ENCODE measurements around the gene CCDC71. TPM values are rescaled to one million over a fixed set of nuclear protein-coding genes. Genes with fewer than 3 reads are reported as not detected.

CCDC71 gene
- total RNA-seq, 2 experiments from 2014 or later = 19.9 to 20.9 TPM

GRCh38 chr3:49175530-49175929 lies 9.4 kb upstream of the CCDC71 start:
- CTCF ChIA-PET = no interaction called here
- POLR2A ChIA-PET = no interaction called here

GRCh38 chr3:49174397-49174985 lies 8.4 kb upstream of the CCDC71 start:
- H3K27ac Mint-ChIP-seq = no peak overlapping the region
- no peaks in the 10 kb centered on the region for H3K36me3 Mint-ChIP-seq (ENCODE audit: low read depth)
- no peak for DNase-seq
- POLR2A ChIA-PET = interaction anchor here (1.1 kb wide), 1 partner anchor 9 kb away, joined by 3 read pairs; no protein-coding TSS in a partner anchor
- H3K27me3 Mint-ChIP-seq = peaks cover 12% of the 10 kb centered on the region
- H3K4me3 Mint-ChIP-seq = no peak overlapping the region
- CTCF ChIA-PET = no interaction called here
- H3K4me1 Mint-ChIP-seq = peaks cover 11% of the 10 kb centered on the region
- H3K9me3 Mint-ChIP-seq = no peaks in the 10 kb centered on the region

More at GRCh38 chr3:49175530-49175929, 9.4 kb upstream of the CCDC71 start:
- H3K27me3 Mint-ChIP-seq = peaks cover 13% of the 10 kb centered on the region
- no peak overlapping the region for H3K4me3 Mint-ChIP-seq
- DNase-seq = no peak
- H3K27ac Mint-ChIP-seq = no peak overlapping the region
- no peaks in the 10 kb centered on the region for H3K36me3 Mint-ChIP-seq (ENCODE audit: low read depth)
- H3K4me1 Mint-ChIP-seq = peaks cover 9% of the 10 kb centered on the region
- no peaks in the 10 kb centered on the region for H3K9me3 Mint-ChIP-seq

DNA sequence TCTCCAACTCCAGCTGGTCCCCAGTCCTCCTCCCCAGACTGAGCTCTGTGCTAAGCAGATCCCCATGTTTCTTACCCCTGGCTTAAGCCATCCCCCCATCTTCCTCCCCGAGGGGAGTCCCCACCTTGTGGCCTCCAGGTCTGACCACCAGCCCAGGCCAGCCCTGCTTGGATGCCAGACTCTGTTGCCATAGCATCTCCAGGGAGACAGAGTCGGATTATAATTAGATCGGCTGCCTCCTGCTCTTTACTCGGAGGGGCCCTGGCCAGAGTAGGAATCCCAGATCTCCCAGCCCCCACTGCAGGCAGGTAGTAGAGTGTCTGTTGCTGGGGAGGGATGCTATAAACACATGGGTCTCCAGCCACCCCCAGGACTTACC lies 7.7 kb upstream of the CCDC71 start:
- no peaks in the 10 kb centered on the region for H3K9me3 Mint-ChIP-seq
- H3K36me3 Mint-ChIP-seq (ENCODE audit: low read depth) = no peaks in the 10 kb centered on the region

GRCh38 chr3:49173116-49173791 lies 7.1 kb upstream of the CCDC71 start:
- H3K27ac Mint-ChIP-seq = no peak overlapping the region
- H3K4me1 Mint-ChIP-seq = peaks cover 11% of the 10 kb centered on the region
- no peaks in the 10 kb centered on the region for H3K36me3 Mint-ChIP-seq (ENCODE audit: low read depth)
- H3K27me3 Mint-ChIP-seq = peaks cover 2% of the 10 kb centered on the region
- no peaks in the 10 kb centered on the region for H3K9me3 Mint-ChIP-seq
- CTCF ChIA-PET = interaction anchor here (1.1 kb wide), 1 partner anchor 276 kb away, joined by 6 read pairs; no protein-coding TSS in a partner anchor
- DNase-seq = no peak
- H3K4me3 Mint-ChIP-seq = no peak overlapping the region
- POLR2A ChIA-PET = no interaction called here

More for the DNA sequence above, 7.7 kb upstream of the CCDC71 start:
- DNase-seq = no peak
- CTCF ChIA-PET = interaction anchor here (1.1 kb wide), 1 partner anchor 276 kb away, joined by 6 read pairs; no protein-coding TSS in a partner anchor
- peaks cover 5% of the 10 kb centered on the region for H3K27me3 Mint-ChIP-seq
- no peak overlapping the region for H3K27ac Mint-ChIP-seq
- H3K4me1 Mint-ChIP-seq = peaks cover 11% of the 10 kb centered on the region
- POLR2A ChIA-PET = no interaction called here
- no peak overlapping the region for H3K4me3 Mint-ChIP-seq

- H3K4me3 Mint-ChIP-seq = no peak overlapping the region
- no peak overlapping the region for H3K27ac Mint-ChIP-seq
- ChIA-PET POLR2A (no interaction called here), CTCF (interaction anchor here (1.7 kb wide), 1 partner anchor 14 kb away, joined by 4 read pairs; no protein-coding TSS in a partner anchor)
- no peaks in the 10 kb centered on the region for H3K9me3 Mint-ChIP-seq
- H3K27me3 Mint-ChIP-seq = peaks cover 2% of the 10 kb centered on the region
- DNase-seq = no peak
- H3K4me1 Mint-ChIP-seq = peaks cover 11% of the 10 kb centered on the region
- no peaks in the 10 kb centered on the region for H3K36me3 Mint-ChIP-seq (ENCODE audit: low read depth)
Measured at GRCh38 chr3:49172551-49173041, 6.5 kb upstream of the CCDC71 start.

GRCh38 chr3:49171775-49172500 lies 5.8 kb upstream of the CCDC71 start:
- Mint-ChIP-seq H3K4me1 (peaks cover 11% of the 10 kb centered on the region), H3K27ac (no peak overlapping the region), H3K9me3 (no peaks in the 10 kb centered on the region), H3K4me3 (peak overlapping the region; percentile 18), H3K36me3 (ENCODE audit: low read depth) (no peaks in the 10 kb centered on the region), H3K27me3 (peaks cover 2% of the 10 kb centered on the region)
- ChIA-PET POLR2A (interaction anchor here (0.8 to 1.5 kb wide), 2 partner anchors 50 to 51 kb away, joined by 3 read pairs; partner anchors contain the start of gene USP19), CTCF (interaction anchor here (1.1 to 2.8 kb wide), 7 partner anchors 9 to 168 kb away, joined by 3 to 17 read pairs (median 5); partner anchors contain the start of genes USP19 and USP4)
- no peak for DNase-seq

- peaks cover 2% of the 10 kb centered on the region for H3K9me3 Mint-ChIP-seq
- peaks cover 16% of the 10 kb centered on the region for H3K4me1 Mint-ChIP-seq
- peak within 1 kb of the TSS; percentile 76 for H3K4me3 Mint-ChIP-seq
- H3K27ac Mint-ChIP-seq = no peak within 1 kb of the TSS
- ChIA-PET POLR2A (interaction anchor here (0.8 to 1.5 kb wide), 3 partner anchors 50 to 150 kb away, joined by 3 to 7 read pairs (median 3); partner anchors contain the start of genes NDUFAF3 and USP19), CTCF (interaction anchor here (0.6 to 2.8 kb wide), 21 partner anchors 10 to 299 kb away, joined by 3 to 17 read pairs (median 4); partner anchors contain the start of genes DAG1, QRICH1, USP19 and USP4)
- peak; percentile 85 for DNase-seq
- peaks cover 2% of the 10 kb centered on the region for H3K27me3 Mint-ChIP-seq
- peaks cover 3% of the 10 kb centered on the region for H3K36me3 Mint-ChIP-seq (ENCODE audit: low read depth)
Measured at GRCh38 chr3:49171119-49171774, 5.1 kb upstream of the CCDC71 start, which contains the start of gene KLHDC8B. KLHDC8B (plus strand) TSS chr3:49171598; CDS start chr3:49172770, 1,172 bp downstream.

DNA sequence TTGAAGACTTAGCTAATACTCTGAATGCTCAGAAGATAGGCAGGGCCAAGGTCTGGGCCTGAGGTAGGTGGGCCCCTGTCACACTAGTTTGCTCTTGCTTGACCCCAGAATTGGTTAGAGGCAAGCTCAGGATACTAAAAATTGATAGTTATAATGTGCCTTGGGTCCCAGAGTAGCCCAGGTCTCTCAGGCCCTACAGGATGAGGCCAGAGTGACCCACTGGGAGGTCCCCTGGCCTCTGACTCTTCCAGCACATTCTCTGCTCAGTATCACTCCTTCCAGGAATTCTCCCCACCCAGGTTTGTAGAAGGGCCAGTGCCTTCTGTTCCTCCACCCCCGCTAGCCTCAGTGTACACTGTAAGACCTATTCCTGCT lies 4.6 kb upstream of the CCDC71 start:
- DNase-seq = no peak
- ChIA-PET CTCF (interaction anchor here (0.6 to 2.8 kb wide), 19 partner anchors 10 to 299 kb away, joined by 3 to 17 read pairs (median 5); partner anchors contain the start of genes DAG1, QRICH1 and USP4), POLR2A (interaction anchor here (1.0 to 1.5 kb wide), 3 partner anchors 13 to 150 kb away, joined by 3 to 7 read pairs (median 4); partner anchors contain the start of genes NDUFAF3 and USP19)
- H3K4me1 Mint-ChIP-seq = peaks cover 18% of the 10 kb centered on the region
- peaks cover 2% of the 10 kb centered on the region for H3K9me3 Mint-ChIP-seq
- H3K4me3 Mint-ChIP-seq = peak overlapping the region; percentile 76
- H3K27me3 Mint-ChIP-seq = peaks cover 2% of the 10 kb centered on the region
- peaks cover 3% of the 10 kb centered on the region for H3K36me3 Mint-ChIP-seq (ENCODE audit: low read depth)
- no peak overlapping the region for H3K27ac Mint-ChIP-seq

GRCh38 chr3:49166752-49167556 lies 823 bp upstream of the CCDC71 start:
- peaks cover 2% of the 10 kb centered on the region for H3K9me3 Mint-ChIP-seq
- ChIA-PET CTCF (no interaction called here), POLR2A (no interaction called here)

GRCh38 chr3:49164983-49165720 lies 979 bp downstream of the CCDC71 start:
- H3K4me1 Mint-ChIP-seq = peaks cover 39% of the 10 kb centered on the region
- ChIA-PET POLR2A (interaction anchor here (0.6 to 2.4 kb wide), 10 partner anchors 9 to 449 kb away, joined by 3 to 16 read pairs (median 3); partner anchors contain the start of genes IP6K2, NDUFAF3, QRICH1 and WDR6), CTCF (interaction anchor here (0.7 to 2.2 kb wide), 7 partner anchors 8 to 284 kb away, joined by 3 to 6 read pairs (median 3); partner anchors contain the start of genes USP19 and WDR6)
- peaks cover 2% of the 10 kb centered on the region for H3K9me3 Mint-ChIP-seq
- peak overlapping the region; percentile 89 for H3K4me3 Mint-ChIP-seq
- DNase-seq = no peak
- H3K27ac Mint-ChIP-seq = peak overlapping the region; percentile 81
- peaks cover 26% of the 10 kb centered on the region for H3K36me3 Mint-ChIP-seq (ENCODE audit: low read depth)
- no peaks in the 10 kb centered on the region for H3K27me3 Mint-ChIP-seq

More at GRCh38 chr3:49166752-49167556, 823 bp upstream of the CCDC71 start:
- peaks cover 38% of the 10 kb centered on the region for H3K4me1 Mint-ChIP-seq
- peak overlapping the region; percentile 83 for H3K27ac Mint-ChIP-seq
- H3K4me3 Mint-ChIP-seq = peak overlapping the region; percentile 88
- DNase-seq = no peak
- peaks cover under 1% of the 10 kb centered on the region for H3K27me3 Mint-ChIP-seq
- peaks cover 22% of the 10 kb centered on the region for H3K36me3 Mint-ChIP-seq (ENCODE audit: low read depth)

DNA sequence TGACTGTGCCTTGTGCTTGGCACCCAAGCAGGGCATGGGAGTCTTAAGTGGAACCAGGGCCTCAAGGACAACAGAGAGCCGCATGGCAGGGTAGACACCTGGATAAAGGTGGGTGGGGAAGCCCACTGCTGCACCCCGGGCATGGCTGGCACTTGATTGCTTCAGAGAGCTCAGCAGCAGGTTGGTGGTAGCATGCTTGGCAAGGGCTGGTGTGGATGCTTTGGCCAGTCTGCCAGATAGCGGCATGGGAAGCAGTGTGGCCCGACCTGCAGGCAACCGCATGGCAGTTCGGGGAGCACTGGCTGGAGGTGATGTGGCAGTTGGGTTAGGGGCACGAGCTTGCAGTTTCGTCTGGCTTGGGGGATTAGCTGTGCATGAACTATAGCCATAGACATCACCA lies 2.5 kb downstream of the CCDC71 start:
- DNase-seq = no peak
- POLR2A ChIA-PET = interaction anchor here (1.6 to 2.4 kb wide), 4 partner anchors 10 to 156 kb away, joined by 4 to 8 read pairs (median 6); partner anchors contain the start of genes IMPDH2, QRICH1 and WDR6
- Mint-ChIP-seq H3K36me3 (ENCODE audit: low read depth) (peaks cover 26% of the 10 kb centered on the region), H3K4me1 (peaks cover 39% of the 10 kb centered on the region), H3K4me3 (no peak overlapping the region), H3K9me3 (peaks cover 2% of the 10 kb centered on the region), H3K27ac (no peak overlapping the region), H3K27me3 (no peaks in the 10 kb centered on the region)
- CTCF ChIA-PET = interaction anchor here (2.2 kb wide), 1 partner anchor 156 kb away, joined by 4 read pairs; the partner anchor contains the start of gene WDR6
